SK-N-SH (cell line): ENCODE data around the gene PDZD2. TPM values are rescaled to one million over a fixed set of nuclear protein-coding genes. Genes with fewer than 3 reads are reported as not detected.

ENCODE experiments used
- CTCF ChIA-PET: fragments of 300-600, 350-600 bp; formaldehyde crosslinking; extraction: SDS; loops from one replicate; lab custom pipeline; 2021; lab: Yijun Ruan, JAX
- POLR2A ChIA-PET: fragments of 350-600 bp; sonication (Branson Sonifier 250); formaldehyde crosslinking; extraction: SDS; loops from one replicate; lab custom pipeline; 2020; ENCODE audit warnings: antibody characterized with exemption, inconsistent platforms; lab: Yijun Ruan, JAX
- DNase-seq: peaks from one replicate; pipeline ENCODE4 v3.0.0; 2012
- H2AFZ ChIP-seq: fragments of 200-600 bp; sonication (generic); 2 replicates; pipeline ENCODE4 v1.8.1; 2016; ENCODE audit warnings: antibody characterized with exemption, mild to moderate bottlenecking, low read depth
- H3F3A ChIP-seq: fragments of 200-600 bp; sonication (generic); replicated peaks from 2 replicates; pipeline ENCODE3; 2016; ENCODE audit warnings: antibody characterized with exemption, mild to moderate bottlenecking; ENCODE audit not compliant: insufficient read depth
- H3K27ac ChIP-seq, 2 experiments: fragments of 200-500 bp in 1 of 2; fragments of 200-600 bp in 1 of 2; sonication (Bioruptor generic) in 1 of 2; sonication (generic), shearing (Covaris generic) in 1 of 2; 2 replicates each; pipeline versions ENCODE4 v1.5.1 to v1.6.1; 2014 to 2016; ENCODE audit warnings: low read depth in 2 of 2, inconsistent platforms in 1 of 2, low read length in 1 of 2, mild to moderate bottlenecking in 1 of 2, mixed read lengths in 1 of 2
- H3K27me3 ChIP-seq: fragments of 200-600 bp; sonication (generic), shearing (Covaris generic); 2 replicates; pipeline ENCODE4 v1.6.1; 2016; ENCODE audit warnings: mixed run types; ENCODE audit not compliant: insufficient read depth
- H3K36me3 ChIP-seq, 2 experiments: fragments of 200-500 bp in 1 of 2; fragments of 200-600 bp in 1 of 2; sonication (Bioruptor generic) in 1 of 2; sonication (generic) in 1 of 2; replicated peaks in 1 of 2; 2 replicates each; pipeline versions ENCODE3 to v1.5.1; 2014 to 2016; ENCODE audit warnings: low read length in 1 of 2, mild to moderate bottlenecking in 1 of 2; ENCODE audit not compliant: insufficient read depth in 2 of 2, control insufficient read depth in 1 of 2
- H3K4me1 ChIP-seq, 2 experiments: fragments of 200-500 bp in 1 of 2; fragments of 200-600 bp in 1 of 2; sonication (Bioruptor generic) in 1 of 2; sonication (generic), shearing (Covaris generic) in 1 of 2; 2 replicates each; pipeline versions ENCODE4 v1.5.1 to v1.6.1; 2014 to 2016; ENCODE audit warnings: low read depth in 1 of 2, low read length in 1 of 2, mixed run types in 1 of 2; ENCODE audit not compliant: insufficient read depth in 2 of 2, control insufficient read depth in 1 of 2
- H3K4me2 ChIP-seq: fragments of 200-600 bp; sonication (generic), shearing (Covaris generic); 2 replicates; pipeline ENCODE4 v1.6.1; 2017; ENCODE audit warnings: mixed run types
- H3K4me3 ChIP-seq, 2 experiments: fragments of 200-500 bp in 1 of 2; fragments of 200-600 bp in 1 of 2; sonication (Bioruptor generic) in 1 of 2; sonication (generic), shearing (Covaris generic) in 1 of 2; 2 replicates each; pipeline versions ENCODE4 v1.5.1 to v1.8.1; 2014 to 2016; ENCODE audit warnings: low read depth in 2 of 2, inconsistent platforms in 1 of 2, low read length in 1 of 2, mild to moderate bottlenecking in 1 of 2, mixed read lengths in 1 of 2, moderate library complexity in 1 of 2
- H3K79me2 ChIP-seq: fragments of 200-600 bp; sonication (generic); 2 replicates; pipeline ENCODE4 v1.8.1; 2017; ENCODE audit warnings: mild to moderate bottlenecking; ENCODE audit not compliant: insufficient read depth
- H3K9ac ChIP-seq: fragments of 200-600 bp; sonication (generic); 2 replicates; pipeline ENCODE4 v1.6.1; 2017; ENCODE audit warnings: mixed run types
- H3K9me2 ChIP-seq: fragments of 200-600 bp; sonication (generic); 2 replicates; pipeline ENCODE4 v1.6.1; 2017; ENCODE audit warnings: mixed run types
- H3K9me3 ChIP-seq: fragments of 200-600 bp; sonication (generic); 2 replicates; pipeline ENCODE4 v1.6.1; 2017; ENCODE audit warnings: mixed run types, mild to moderate bottlenecking, moderate library complexity
- H4K20me1 ChIP-seq: fragments of 200-600 bp; sonication (generic); 2 replicates; pipeline ENCODE4 v1.6.1; 2017; ENCODE audit warnings: mild to moderate bottlenecking, mixed run types; ENCODE audit not compliant: insufficient read depth
- CHD2 ChIP-seq: fragments of 150-350 bp; IDR thresholded peaks from 2 replicates; pipeline ENCODE4 v1.6.1; 2018; ENCODE audit warnings: low read length; ENCODE audit not compliant: partially characterized antibody
- FOSL2 ChIP-seq: IDR thresholded peaks from 2 replicates; pipeline ENCODE4 v1.4.0; 2012; ENCODE audit warnings: low read depth, mild to moderate bottlenecking, moderate library complexity, borderline replicate concordance
- FOXM1 ChIP-seq: IDR thresholded peaks from 2 replicates; pipeline ENCODE4 v1.4.0; 2012; ENCODE audit warnings: low read depth, mild to moderate bottlenecking
- GABPA ChIP-seq: IDR thresholded peaks from 2 replicates; pipeline ENCODE4 v1.4.0; 2012; ENCODE audit warnings: low read depth, mild to moderate bottlenecking
- GATA2 ChIP-seq: sonication (generic); formaldehyde crosslinking; IDR thresholded peaks from 2 replicates; pipeline ENCODE4 v1.5.0; 2020; ENCODE audit warnings: mild to moderate bottlenecking, missing genetic modification reagents
- IRF3 ChIP-seq: fragments of 150-350 bp; IDR thresholded peaks from 2 replicates; pipeline ENCODE4 v1.6.1; 2016; ENCODE audit warnings: mild to moderate bottlenecking, low read depth, low read length
- JUND ChIP-seq: IDR thresholded peaks from 2 replicates; pipeline ENCODE4 v1.4.0; 2012
- MAX ChIP-seq: IDR thresholded peaks from 2 replicates; pipeline ENCODE4 v1.4.0; 2012; ENCODE audit warnings: low read depth
- MEF2A ChIP-seq: IDR thresholded peaks from 2 replicates; pipeline ENCODE4 v1.4.0; 2012; ENCODE audit warnings: low read depth, borderline replicate concordance
- PBX3 ChIP-seq: IDR thresholded peaks from 2 replicates; pipeline ENCODE4; 2012
- POLR2AphosphoS5 ChIP-seq: IDR thresholded peaks from 2 replicates; pipeline ENCODE4 v1.6.1; 2012; ENCODE audit warnings: low read depth, low read length
- RCOR1 ChIP-seq: fragments of 150-350 bp; IDR thresholded peaks from 2 replicates; pipeline ENCODE4 v1.6.1; 2017; ENCODE audit warnings: antibody characterized with exemption, low read length
- REST ChIP-seq: IDR thresholded peaks from 2 replicates; pipeline ENCODE4 v1.6.1; 2012; ENCODE audit warnings: mild to moderate bottlenecking, low read depth, low read length, moderate library complexity
- RFX5 ChIP-seq: IDR thresholded peaks from 2 replicates; pipeline ENCODE4 v1.6.1; 2012; ENCODE audit warnings: mild to moderate bottlenecking, improper control_type of control experiment, low read length
- RXRA ChIP-seq: IDR thresholded peaks from 2 replicates; pipeline ENCODE4 v1.4.0; 2012; ENCODE audit warnings: low read depth, mild to moderate bottlenecking, borderline replicate concordance
- SIN3A ChIP-seq: IDR thresholded peaks from 2 replicates; pipeline ENCODE4 v1.6.1; 2012; ENCODE audit warnings: low read depth, mild to moderate bottlenecking, low read length, moderate library complexity, borderline replicate concordance
- SMC3 ChIP-seq: IDR thresholded peaks from 2 replicates; pipeline ENCODE4 v1.6.1; 2012; ENCODE audit warnings: low read depth, low read length, improper control_type of control experiment
- TCF12 ChIP-seq: IDR thresholded peaks from 2 replicates; pipeline ENCODE4 v1.4.0; 2012
- YY1 ChIP-seq: IDR thresholded peaks from 2 replicates; pipeline ENCODE4 v1.4.0; 2012; ENCODE audit warnings: low read depth, mild to moderate bottlenecking
- ZBTB33 ChIP-seq: IDR thresholded peaks from 2 replicates; pipeline ENCODE4 v1.4.0; 2012; ENCODE audit warnings: low read depth, borderline replicate concordance
- WGBS: methylation state at CpG from one replicate; pipeline ENCODE4 v1.1.6; 2017; ENCODE audit warnings: low lambda C conversion rate; 5-methylcytosine and 5-hydroxymethylcytosine counted together
- polyA plus RNA-seq, 3 experiments: library from polyadenylated mRNA; depleted of rRNA; stranded (reverse); fragments of >200 nt; gene quantifications; 2 replicates each; pipeline ENCODE4 v1.2.3, GENCODE V29; 2012

PDZD2 gene
- polyA plus RNA-seq, 1 of the 3 experiments (the other 2 are of a cell fraction): 0.13 TPM

GRCh38 chr5:31944684-31945445 lies 305.9 kb downstream of the PDZD2 start (continued):
- no peak for TF ChIP-seq GABPA
- TF ChIP-seq TCF12: peak; percentile 47
- TF ChIP-seq IRF3: no peak
- peak; percentile 56 for TF ChIP-seq CHD2
- peak; percentile 83 for TF ChIP-seq RCOR1
- no peak for TF ChIP-seq JUND
- no peak for TF ChIP-seq FOXM1
- TF ChIP-seq MAX: no peak

GRCh38 chr5:31948006-31948405 lies 309.1 kb downstream of the PDZD2 start:
- no peaks in the 10 kb centered on the region for H3F3A ChIP-seq
- no peak overlapping the region for H3K9ac ChIP-seq
- no peak overlapping the region for H3K4me3 ChIP-seq
- H3K27ac ChIP-seq: peak overlapping the region in 1 of 2 experiments; percentile 67; a peak in 2 of 4 replicates
- no peaks in the 10 kb centered on the region for H3K9me2 ChIP-seq
- 49% methylated on average over 5 of the region's 5 CpGs for WGBS
- no peak for DNase-seq
- no peaks in the 10 kb centered on the region for H3K36me3 ChIP-seq
- H3K4me1 ChIP-seq: peaks cover 0 to 35% of the 10 kb centered on the region in 2 experiments; a peak in 2 of 4 replicates
- H3K79me2 ChIP-seq: no peaks in the 10 kb centered on the region
- no peak overlapping the region for H2AFZ ChIP-seq
- peaks cover 17% of the 10 kb centered on the region; the same call in 1 of the 2 replicates for H3K27me3 ChIP-seq
- ChIA-PET POLR2A (interaction anchor here (0.6 kb wide), 1 partner anchor 123 kb away, joined by 3 read pairs; no protein-coding TSS in a partner anchor), CTCF (interaction anchor here (0.7 to 3.3 kb wide), 3 partner anchors 19 to 145 kb away, joined by 3 to 11 read pairs (median 3); no protein-coding TSS in a partner anchor)
- no peak overlapping the region for H3K4me2 ChIP-seq
- no peaks in the 10 kb centered on the region for H3K9me3 ChIP-seq
- TF ChIP-seq GATA2 (CRISPR knock-in tag) (no peak), RFX5 (no peak), REST (no peak), PBX3 (no peak), JUND (no peak), MAX (no peak), TCF12 (no peak), FOSL2 (no peak), SMC3 (no peak), RXRA (no peak), RCOR1 (no peak), POLR2AphosphoS5 (no peak), MEF2A (no peak), SIN3A (no peak), YY1 (no peak), ZBTB33 (no peak)
- no peaks in the 10 kb centered on the region for H4K20me1 ChIP-seq
